Measurements from ENCODE around the gene LYSMD3.
"Not testable (repeated sequence)": the region's sequence is repeated elsewhere in the genome, so short reads cannot be mapped to it uniquely, and the experiment has no call there.

Gene LYSMD3

DNA sequence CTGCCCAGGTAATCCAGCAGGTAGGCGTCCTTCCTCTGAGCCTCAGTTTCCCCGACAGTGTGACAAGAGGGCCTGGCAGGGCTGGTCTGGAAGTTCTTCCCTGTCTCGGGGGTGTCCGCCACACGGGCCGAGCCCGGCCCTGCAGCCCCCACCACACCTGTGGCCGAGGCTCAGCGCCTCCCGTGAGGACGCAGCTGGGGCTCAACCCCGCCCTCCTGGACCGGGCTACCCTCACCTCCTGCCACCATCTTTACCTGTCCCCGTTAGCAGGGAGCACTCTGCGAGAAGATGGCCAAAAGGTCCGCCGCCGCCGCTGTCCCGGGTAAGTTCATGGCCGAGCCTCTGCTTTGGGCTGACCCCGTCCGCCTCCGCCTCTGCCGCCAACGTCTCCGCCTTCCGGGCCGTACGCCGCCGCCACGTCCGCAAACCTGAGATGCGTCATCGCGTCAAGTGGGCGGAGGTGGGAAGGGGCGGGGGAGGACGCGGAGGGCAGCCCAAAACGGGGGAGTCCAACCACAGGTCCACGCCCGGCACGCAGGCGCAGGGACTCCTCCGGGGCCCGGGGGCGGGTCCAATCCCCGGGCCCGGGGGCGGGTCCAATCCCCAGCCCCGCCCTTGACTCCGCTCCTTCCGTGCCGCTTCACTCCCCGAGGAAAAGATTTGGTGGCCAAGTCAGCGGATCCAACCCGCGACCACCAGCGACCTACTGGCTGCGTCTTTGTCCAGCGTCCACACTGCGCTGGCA, at the start of gene LYSMD3:
LYSMD3 (minus strand) TSS at position 391 of the 745 bp plus-strand sequence. CDS start 4,295 bp downstream, outside the sequence.
- Histone ChIP-seq H3F3A (ENCODE audit: control insufficient read depth, insufficient read depth) (0 out of 2 replicates have a peak, but pooled peaks cover 2% of the 10 kb centered on the region), H4K20me1 (ENCODE audit: control insufficient read depth, insufficient read depth, low read depth, low read length) (no peaks in the 10 kb centered on the region), H3K9me2 (replicated peaks; ENCODE audit: control insufficient read depth, low read length) (no peaks in the 10 kb centered on the region), H3K4me1 (ENCODE audit: control insufficient read depth, low read length) (peaks cover 33% of the 10 kb centered on the region), H3K36me3 (ENCODE audit: control insufficient read depth, low read length) (peaks cover 28% of the 10 kb centered on the region), H3K4me2 (ENCODE audit: low read length) (peak within 1 kb of the TSS; percentile 91), H3K79me2 (ENCODE audit: control insufficient read depth, low read length) (peaks cover 44% of the 10 kb centered on the region), H3K9me3 (ENCODE audit: control insufficient read depth, insufficient read depth, low read length) (no peaks in the 10 kb centered on the region), H3K27ac (ENCODE audit: low read depth, low read length) (peak within 1 kb of the TSS; percentile 49), H3K27me3 (ENCODE audit: control insufficient read depth, low read length) (peaks cover 24% of the 10 kb centered on the region), H3K4me3 (ENCODE audit: low read length) (peak within 1 kb of the TSS; percentile 92)
- TF ChIP-seq EZH2phosphoT487 (IDR thresholded peaks at IDR 0.05; ENCODE audit: borderline replicate concordance, low read length), result no peak
- TF ChIP-seq, protein P1, sequence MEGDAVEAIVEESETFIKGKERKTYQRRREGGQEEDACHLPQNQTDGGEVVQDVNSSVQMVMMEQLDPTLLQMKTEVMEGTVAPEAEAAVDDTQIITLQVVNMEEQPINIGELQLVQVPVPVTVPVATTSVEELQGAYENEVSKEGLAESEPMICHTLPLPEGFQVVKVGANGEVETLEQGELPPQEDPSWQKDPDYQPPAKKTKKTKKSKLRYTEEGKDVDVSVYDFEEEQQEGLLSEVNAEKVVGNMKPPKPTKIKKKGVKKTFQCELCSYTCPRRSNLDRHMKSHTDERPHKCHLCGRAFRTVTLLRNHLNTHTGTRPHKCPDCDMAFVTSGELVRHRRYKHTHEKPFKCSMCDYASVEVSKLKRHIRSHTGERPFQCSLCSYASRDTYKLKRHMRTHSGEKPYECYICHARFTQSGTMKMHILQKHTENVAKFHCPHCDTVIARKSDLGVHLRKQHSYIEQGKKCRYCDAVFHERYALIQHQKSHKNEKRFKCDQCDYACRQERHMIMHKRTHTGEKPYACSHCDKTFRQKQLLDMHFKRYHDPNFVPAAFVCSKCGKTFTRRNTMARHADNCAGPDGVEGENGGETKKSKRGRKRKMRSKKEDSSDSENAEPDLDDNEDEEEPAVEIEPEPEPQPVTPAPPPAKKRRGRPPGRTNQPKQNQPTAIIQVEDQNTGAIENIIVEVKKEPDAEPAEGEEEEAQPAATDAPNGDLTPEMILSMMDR (IDR thresholded peaks at IDR 0.05; ENCODE audit: low read depth, low read length, poor library complexity, severe bottlenecking), result no peak

DNA sequence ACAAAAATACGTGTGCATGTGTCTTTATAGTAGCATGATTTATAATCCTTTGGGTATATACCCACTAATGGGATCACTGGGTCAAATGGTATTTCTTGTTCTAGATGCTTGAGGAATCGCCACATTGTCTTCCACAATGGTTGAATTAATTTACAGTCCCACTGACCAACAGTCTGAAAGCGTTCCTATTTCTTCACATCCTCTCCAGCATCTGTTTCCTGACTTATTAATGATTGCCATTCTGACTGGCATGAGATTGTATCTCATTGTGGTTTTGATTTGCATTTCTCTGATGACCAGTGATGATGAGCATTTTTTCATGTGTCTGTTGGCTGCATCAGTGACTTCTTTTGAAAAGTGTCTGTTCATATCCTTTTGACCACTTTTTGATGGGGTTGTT, 47.2 kb upstream of the LYSMD3 start:
- H3K27me3 ChIP-seq (ENCODE audit: control insufficient read depth, low read length); H3K4me2 ChIP-seq (ENCODE audit: low read length); H3K27ac ChIP-seq (ENCODE audit: low read depth, low read length); H3K9me2 ChIP-seq (replicated peaks; ENCODE audit: control insufficient read depth, low read length); H3F3A ChIP-seq (ENCODE audit: control insufficient read depth, insufficient read depth); H3K36me3 ChIP-seq (ENCODE audit: control insufficient read depth, low read length); H4K20me1 ChIP-seq (ENCODE audit: control insufficient read depth, insufficient read depth, low read depth, low read length); H3K79me2 ChIP-seq (ENCODE audit: control insufficient read depth, low read length); H3K4me3 ChIP-seq (ENCODE audit: low read length); H3K9me3 ChIP-seq (ENCODE audit: control insufficient read depth, insufficient read depth, low read length); H3K4me1 ChIP-seq (ENCODE audit: control insufficient read depth, low read length): not testable (repeated sequence)

DNA sequence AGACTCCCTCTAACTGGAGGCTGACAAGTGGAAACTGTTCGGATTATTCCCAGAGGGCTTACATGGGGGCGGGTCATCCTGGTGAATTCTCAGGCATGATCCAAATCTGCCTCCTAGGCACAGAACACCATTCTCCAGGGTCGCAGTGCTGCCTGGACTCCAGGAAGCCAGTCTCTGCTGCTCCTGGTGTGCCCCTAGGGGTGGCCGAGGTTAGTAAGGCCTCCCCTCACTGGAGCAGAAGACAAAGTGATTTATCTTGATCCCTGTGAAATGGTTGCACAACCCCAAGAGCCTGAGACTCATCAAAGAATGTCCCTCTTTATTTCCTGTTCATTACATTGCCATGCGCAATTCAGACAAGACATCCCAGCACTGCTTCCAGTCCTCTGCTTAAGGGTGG, 46.3 kb upstream of the LYSMD3 start:
- Histone ChIP-seq H3K9me2 (replicated peaks; ENCODE audit: control insufficient read depth, low read length) (no peaks in the 10 kb centered on the region), H3K27me3 (ENCODE audit: control insufficient read depth, low read length) (no peaks in the 10 kb centered on the region), H3K79me2 (ENCODE audit: control insufficient read depth, low read length) (no peaks in the 10 kb centered on the region), H3K27ac (ENCODE audit: low read depth, low read length) (no peak overlapping the region), H3K36me3 (ENCODE audit: control insufficient read depth, low read length) (no peaks in the 10 kb centered on the region), H3F3A (ENCODE audit: control insufficient read depth, insufficient read depth) (no peaks in the 10 kb centered on the region), H3K4me2 (ENCODE audit: low read length) (no peak overlapping the region), H3K4me1 (ENCODE audit: control insufficient read depth, low read length) (no peaks in the 10 kb centered on the region), H3K4me3 (ENCODE audit: low read length) (no peak overlapping the region), H3K9me3 (ENCODE audit: control insufficient read depth, insufficient read depth, low read length) (no peaks in the 10 kb centered on the region), H4K20me1 (ENCODE audit: control insufficient read depth, insufficient read depth, low read depth, low read length) (no peaks in the 10 kb centered on the region)
- no peak for TF ChIP-seq EZH2phosphoT487 (IDR thresholded peaks at IDR 0.05; ENCODE audit: borderline replicate concordance, low read length)
- TF ChIP-seq, protein P1 (IDR thresholded peaks at IDR 0.05; ENCODE audit: low read depth, low read length, poor library complexity, severe bottlenecking), result no peak

DNA sequence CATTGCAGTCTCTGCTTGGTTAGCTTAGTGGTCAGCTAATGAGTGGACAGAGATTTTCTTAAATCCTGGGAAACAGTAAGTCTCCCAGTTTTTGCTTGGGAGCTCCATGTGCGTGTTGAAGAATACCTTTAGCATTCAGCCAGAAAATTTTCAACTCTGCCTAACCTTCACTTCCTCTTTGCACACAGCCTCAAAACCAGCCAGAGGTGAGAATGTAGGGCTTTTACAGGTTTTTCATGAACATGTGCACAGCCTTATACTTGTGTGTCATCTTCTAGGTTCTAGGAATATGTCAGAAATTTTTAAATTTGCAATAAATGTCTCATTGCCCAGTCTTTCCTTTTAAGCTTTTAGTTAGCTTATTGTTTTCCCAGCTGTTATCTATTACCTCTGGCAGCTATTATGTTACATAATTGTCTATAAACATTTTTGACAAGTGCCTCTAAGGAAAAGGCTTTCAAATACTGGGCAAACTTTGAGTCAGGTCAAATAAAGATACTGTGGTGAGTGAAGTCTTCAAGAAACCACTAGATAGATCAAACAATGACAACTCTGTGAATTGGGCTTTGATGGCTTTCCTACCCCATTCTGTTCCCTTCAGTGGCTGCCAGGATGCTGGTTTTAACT, 41.9 kb upstream of the LYSMD3 start:
- H3K9me2 ChIP-seq (replicated peaks; ENCODE audit: control insufficient read depth, low read length), result no peaks in the 10 kb centered on the region
- no peaks in the 10 kb centered on the region for H3K9me3 ChIP-seq (ENCODE audit: control insufficient read depth, insufficient read depth, low read length)
- H3K27me3 ChIP-seq (ENCODE audit: control insufficient read depth, low read length), result no peaks in the 10 kb centered on the region
- H3K27ac ChIP-seq (ENCODE audit: low read depth, low read length), result no peak overlapping the region
- no peaks in the 10 kb centered on the region for H3K4me1 ChIP-seq (ENCODE audit: control insufficient read depth, low read length)
- H4K20me1 ChIP-seq (ENCODE audit: control insufficient read depth, insufficient read depth, low read depth, low read length), result no peaks in the 10 kb centered on the region
- H3K36me3 ChIP-seq (ENCODE audit: control insufficient read depth, low read length), result no peaks in the 10 kb centered on the region
- H3K4me2 ChIP-seq (ENCODE audit: low read length), result no peak overlapping the region
- no peaks in the 10 kb centered on the region for H3K79me2 ChIP-seq (ENCODE audit: control insufficient read depth, low read length)
- no peaks in the 10 kb centered on the region for H3F3A ChIP-seq (ENCODE audit: control insufficient read depth, insufficient read depth)
- TF ChIP-seq, protein P1 (IDR thresholded peaks at IDR 0.05; ENCODE audit: low read depth, low read length, poor library complexity, severe bottlenecking), result no peak
- TF ChIP-seq EZH2phosphoT487 (IDR thresholded peaks at IDR 0.05; ENCODE audit: borderline replicate concordance, low read length), result no peak
- H3K4me3 ChIP-seq (ENCODE audit: low read length), result no peak overlapping the region

Data from DOHH2 (cell line).